ENCODE results near the gene FBN2. TPM values are rescaled to one million over a fixed set of nuclear protein-coding genes. Genes with fewer than 3 reads are reported as not detected.

Gene FBN2
- total RNA-seq, 1 experiment from 2014 or later = 0.08 TPM

- POLR2A ChIA-PET = no interaction called here
- BruUV-seq (replicated peaks) = no TSS peak
- no peak for ATAC-seq
- Histone ChIP-seq H3K27me3 (ENCODE audit: control insufficient read depth, insufficient read depth, low read length) (no peaks in the 10 kb centered on the region), H3K9me3 (ENCODE audit: control insufficient read depth, insufficient read depth, low read depth, low read length) (no peaks in the 10 kb centered on the region), H3K4me1 (ENCODE audit: control insufficient read depth, insufficient read depth, low read length) (no peaks in the 10 kb centered on the region), H3K4me3 (ENCODE audit: low read depth in 2 of 2, low read length in 2 of 2) (no peak overlapping the region), H3K27ac (ENCODE audit: low read length) (no peak overlapping the region), H3K36me3 (ENCODE audit: control insufficient read depth, insufficient read depth, low read length) (no peaks in the 10 kb centered on the region)
- DNase-seq (ENCODE audit: low read depth, low spot score) = no peak
- CTCF ChIA-PET = no interaction called here
- intact Hi-C loops (cut with micrococcal nuclease; ENCODE audit: unreplicated experiment) = no loop called here
- in situ Hi-C loops (cut with HindIII; ENCODE audit: low pct_unique_long_range_greater_than_20kb, low sequenced_read_pairs) = no loop called here
- TF ChIP-seq TCF7L2 (IDR thresholded peaks at IDR 0.05; ENCODE audit: low read depth, low read length) (no peak), SIN3A (IDR thresholded peaks at IDR 0.05; ENCODE audit: borderline replicate concordance, insufficient read depth, low read depth, low read length) (no peak), REST (IDR thresholded peaks at IDR 0.05; ENCODE audit: insufficient read depth in 1 of 2, low read depth in 2 of 2, low read length in 1 of 2) (no peak), CTCF (IDR thresholded peaks at IDR 0.05) (no peak), POLR2AphosphoS5 (IDR thresholded peaks at IDR 0.05; ENCODE audit: low read depth, low read length) (no peak)
Measured at GRCh38 chr5:128566178-128566577, 28.1 kb upstream of the FBN2 start.

- CTCF ChIA-PET = no interaction called here
Measured at GRCh38 chr5:128559300-128560297, 21.6 kb upstream of the FBN2 start.

More at GRCh38 chr5:128559300-128560297, 21.6 kb upstream of the FBN2 start:
- POLR2A ChIA-PET = no interaction called here
- no peaks in the 10 kb centered on the region for H3K27me3 ChIP-seq (ENCODE audit: control insufficient read depth, insufficient read depth, low read length)
- H3K9me3 ChIP-seq (ENCODE audit: control insufficient read depth, insufficient read depth, low read depth, low read length) = no peaks in the 10 kb centered on the region
- no peak for DNase-seq (ENCODE audit: low read depth, low spot score)
- no peaks in the 10 kb centered on the region for H3K4me1 ChIP-seq (ENCODE audit: control insufficient read depth, insufficient read depth, low read length)
- no peak for ATAC-seq
- intact Hi-C loops (cut with micrococcal nuclease; ENCODE audit: unreplicated experiment) = no loop called here
- in situ Hi-C loops (cut with HindIII; ENCODE audit: low pct_unique_long_range_greater_than_20kb, low sequenced_read_pairs) = no loop called here
- BruUV-seq (replicated peaks) = no TSS peak
- no peak overlapping the region for H3K27ac ChIP-seq (ENCODE audit: low read length)
- H3K4me3 ChIP-seq (ENCODE audit: low read depth in 2 of 2, low read length in 2 of 2) = no peak overlapping the region
- TF ChIP-seq CTCF (IDR thresholded peaks at IDR 0.05) (no peak), SIN3A (IDR thresholded peaks at IDR 0.05; ENCODE audit: borderline replicate concordance, insufficient read depth, low read depth, low read length) (no peak), REST (IDR thresholded peaks at IDR 0.05; ENCODE audit: insufficient read depth in 1 of 2, low read depth in 2 of 2, low read length in 1 of 2) (no peak), TCF7L2 (IDR thresholded peaks at IDR 0.05; ENCODE audit: low read depth, low read length) (no peak)
- no peaks in the 10 kb centered on the region for H3K36me3 ChIP-seq (ENCODE audit: control insufficient read depth, insufficient read depth, low read length)
